ENCODE measurements around the gene PSMB3. TPM values are rescaled to one million over a fixed set of nuclear protein-coding genes. Genes with fewer than 3 reads are reported as not detected.
"Not testable (repeated sequence)": the region's sequence is repeated elsewhere in the genome, so short reads cannot be mapped to it uniquely, and the experiment has no call there.

The PSMB3 gene
- total RNA-seq, 1 donor from 2014 or later: 358 TPM

GRCh38 chr17:38724337-38724988 lies 28.1 kb upstream of the PSMB3 start:
- peak; percentile 55 for DNase-seq
- Mint-ChIP-seq H3K27ac (no peak overlapping the region), H3K27me3 (no peaks in the 10 kb centered on the region), H3K36me3 (ENCODE audit: low read depth) (peaks cover 53% of the 10 kb centered on the region), H3K4me1 (peaks cover 46% of the 10 kb centered on the region), H3K9me3 (no peaks in the 10 kb centered on the region), H3K4me3 (no peak overlapping the region)
- intact Hi-C loops (cut with micrococcal nuclease): no loop called here

- Mint-ChIP-seq H3K36me3 (ENCODE audit: low read depth) (peaks cover 51% of the 10 kb centered on the region), H3K4me3 (no peak overlapping the region), H3K27ac (no peak overlapping the region)
Observed at GRCh38 chr17:38725066-38725465, 27.5 kb upstream of the PSMB3 start.

DNA sequence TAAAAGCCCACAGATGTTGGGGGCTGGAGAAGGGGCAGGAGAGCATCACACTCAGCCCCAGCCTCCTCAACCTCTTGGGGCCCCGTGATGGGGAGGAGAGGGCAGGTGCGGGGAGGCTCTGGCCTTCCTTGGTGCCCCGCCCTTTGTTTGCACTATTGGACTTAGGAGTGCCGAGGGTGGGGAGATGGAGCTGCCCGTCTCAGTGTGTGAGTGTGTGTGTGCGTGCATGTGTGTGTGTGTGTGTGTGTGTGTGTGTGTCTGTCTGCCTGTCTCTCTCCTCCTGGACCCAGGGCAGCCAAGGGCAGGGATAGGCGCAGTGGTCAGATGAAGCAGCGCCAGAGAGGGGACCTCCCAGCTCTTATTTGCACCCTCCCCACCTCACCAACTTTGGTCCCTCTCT lies 26.4 kb upstream of the PSMB3 start:
- H3K9me3 Mint-ChIP-seq; DNase-seq; H3K27me3 Mint-ChIP-seq; H3K4me3 Mint-ChIP-seq; intact Hi-C loops (cut with micrococcal nuclease): not testable (repeated sequence)
- Mint-ChIP-seq H3K27ac (peak overlapping the region; percentile 70), H3K36me3 (ENCODE audit: low read depth) (peaks cover 48% of the 10 kb centered on the region), H3K4me1 (peaks cover 50% of the 10 kb centered on the region)

More at GRCh38 chr17:38725066-38725465, 27.5 kb upstream of the PSMB3 start:
- DNase-seq: no peak
- peaks cover 47% of the 10 kb centered on the region for H3K4me1 Mint-ChIP-seq
- intact Hi-C loops (cut with micrococcal nuclease): no loop called here
- H3K27me3 Mint-ChIP-seq: no peaks in the 10 kb centered on the region
- no peaks in the 10 kb centered on the region for H3K9me3 Mint-ChIP-seq

DNA sequence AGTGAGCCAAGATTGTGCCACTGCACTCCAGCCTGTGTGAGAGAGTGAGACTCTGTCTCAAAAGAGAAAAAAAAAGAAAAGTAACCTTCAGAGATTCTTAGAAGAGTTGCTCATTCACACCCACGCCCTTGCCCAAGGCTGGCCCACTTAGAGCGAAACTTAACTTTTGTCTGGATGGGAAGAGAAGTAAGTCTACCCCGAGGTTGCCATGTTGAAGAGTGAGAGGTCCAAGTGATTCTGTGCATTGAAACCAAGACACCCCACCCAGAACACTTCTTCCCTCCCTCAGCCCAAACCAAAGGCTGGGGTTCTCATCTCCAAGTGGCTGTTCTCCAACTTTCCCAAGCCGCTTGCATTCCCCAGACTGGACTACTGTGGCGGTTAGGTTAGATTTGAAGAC lies 24.8 kb upstream of the PSMB3 start:
- intact Hi-C loops (cut with micrococcal nuclease): loop anchor here (1.0 kb wide), 1 partner anchor 26 kb away; no protein-coding TSS in a partner anchor
- Mint-ChIP-seq H3K4me1 (peaks cover 60% of the 10 kb centered on the region), H3K4me3 (peak overlapping the region; percentile 79)

DNA sequence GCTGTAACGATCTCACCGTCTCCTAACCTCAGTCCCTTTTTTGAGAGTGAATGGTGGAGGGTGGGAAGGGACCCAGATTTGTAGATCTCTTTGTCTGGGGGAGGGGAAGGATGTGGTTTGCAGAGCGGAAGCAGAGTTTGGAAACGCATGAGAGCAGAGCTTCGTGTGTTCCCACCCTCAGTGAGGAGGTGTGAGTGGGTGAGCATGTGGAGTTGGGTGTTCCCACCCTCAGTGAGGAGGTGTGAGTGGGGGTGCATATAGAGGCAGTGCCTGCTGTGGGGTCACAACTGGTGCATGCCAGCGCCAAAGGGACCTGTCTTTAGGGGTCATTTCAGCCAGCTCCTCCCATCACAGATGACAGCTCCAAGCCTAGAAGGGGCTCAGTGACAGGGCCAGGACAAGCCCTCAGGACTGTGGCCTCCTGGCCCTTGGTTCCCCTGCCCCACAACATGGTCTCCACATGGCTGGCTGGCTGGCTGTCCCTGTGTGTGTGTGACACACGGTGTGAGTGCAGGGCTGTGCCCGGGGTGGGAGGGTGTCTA lies 24.2 kb upstream of the PSMB3 start:
- peak; percentile 92 for DNase-seq
- intact Hi-C loops (cut with micrococcal nuclease): loop anchor here (1.0 kb wide), 1 partner anchor 27 kb away; no protein-coding TSS in a partner anchor
- Mint-ChIP-seq H3K27ac (peak overlapping the region; percentile 95), H3K4me1 (peaks cover 62% of the 10 kb centered on the region), H3K4me3 (peak overlapping the region; percentile 79), H3K9me3 (no peaks in the 10 kb centered on the region), H3K27me3 (no peaks in the 10 kb centered on the region), H3K36me3 (ENCODE audit: low read depth) (peaks cover 49% of the 10 kb centered on the region)

More for the DNA sequence above, 24.8 kb upstream of the PSMB3 start:
- H3K36me3 Mint-ChIP-seq (ENCODE audit: low read depth): peaks cover 50% of the 10 kb centered on the region
- H3K27ac Mint-ChIP-seq: peak overlapping the region; percentile 95
- H3K9me3 Mint-ChIP-seq: no peaks in the 10 kb centered on the region
- H3K27me3 Mint-ChIP-seq: no peaks in the 10 kb centered on the region
- DNase-seq: peak; percentile 84

- Mint-ChIP-seq H3K9me3 (no peaks in the 10 kb centered on the region), H3K4me1 (peaks cover 69% of the 10 kb centered on the region), H3K27me3 (no peaks in the 10 kb centered on the region), H3K4me3 (peak overlapping the region; percentile 79), H3K27ac (peak overlapping the region; percentile 95), H3K36me3 (ENCODE audit: low read depth) (peaks cover 43% of the 10 kb centered on the region)
- intact Hi-C loops (cut with micrococcal nuclease): no loop called here
- no peak for DNase-seq
Observed at GRCh38 chr17:38729368-38729885, 23.1 kb upstream of the PSMB3 start.

DNA sequence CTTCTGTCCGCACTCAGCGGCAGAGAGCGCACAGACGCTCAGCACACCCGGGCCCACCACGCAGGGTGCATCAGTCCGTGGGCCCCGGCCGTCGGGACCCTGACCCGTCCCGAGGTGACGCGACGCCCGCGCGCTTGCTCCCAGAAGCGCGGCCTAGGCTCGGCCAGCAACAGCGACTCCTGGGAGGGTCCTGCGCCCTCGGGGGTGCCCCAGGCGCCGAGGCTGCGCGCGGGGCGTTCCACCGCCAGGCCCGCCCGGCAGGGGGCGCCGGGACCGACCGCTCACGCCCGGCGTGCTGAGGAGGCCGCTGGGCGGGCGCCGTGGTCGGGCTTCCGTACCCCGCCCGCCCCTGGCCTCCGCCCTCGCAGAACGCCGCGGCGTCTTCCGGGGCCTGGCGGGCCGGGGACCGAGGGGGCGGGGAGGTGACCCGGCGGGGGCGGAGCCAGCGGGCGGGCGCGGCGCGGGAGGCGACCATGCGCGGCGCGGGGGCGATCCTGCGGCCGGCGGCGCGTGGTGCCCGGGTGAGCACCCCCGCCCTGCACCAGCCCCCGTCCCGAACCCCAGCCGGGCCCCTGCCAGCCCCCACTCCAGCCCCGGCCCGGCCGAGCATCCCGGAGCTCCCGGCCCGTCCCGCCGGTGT lies 22.5 kb upstream of the PSMB3 start, which contains the start of gene CISD3:
TSS of gene CISD3 (plus strand) at position 456 of the 640 bp plus-strand sequence. CDS start at position 474, 18 bp downstream.
- H3K27me3 Mint-ChIP-seq: no peaks in the 10 kb centered on the region
- H3K4me3 Mint-ChIP-seq: peak within 1 kb of the TSS; percentile 93
- peaks cover 41% of the 10 kb centered on the region for H3K36me3 Mint-ChIP-seq (ENCODE audit: low read depth)
- no peaks in the 10 kb centered on the region for H3K9me3 Mint-ChIP-seq
- H3K27ac Mint-ChIP-seq: peak within 1 kb of the TSS; percentile 95
- H3K4me1 Mint-ChIP-seq: peaks cover 72% of the 10 kb centered on the region
- intact Hi-C loops (cut with micrococcal nuclease): loop anchor here (1.0 to 10.0 kb wide), 3 partner anchors 21 to 175 kb away; no protein-coding TSS in a partner anchor
- DNase-seq: peak; percentile 97

DNA sequence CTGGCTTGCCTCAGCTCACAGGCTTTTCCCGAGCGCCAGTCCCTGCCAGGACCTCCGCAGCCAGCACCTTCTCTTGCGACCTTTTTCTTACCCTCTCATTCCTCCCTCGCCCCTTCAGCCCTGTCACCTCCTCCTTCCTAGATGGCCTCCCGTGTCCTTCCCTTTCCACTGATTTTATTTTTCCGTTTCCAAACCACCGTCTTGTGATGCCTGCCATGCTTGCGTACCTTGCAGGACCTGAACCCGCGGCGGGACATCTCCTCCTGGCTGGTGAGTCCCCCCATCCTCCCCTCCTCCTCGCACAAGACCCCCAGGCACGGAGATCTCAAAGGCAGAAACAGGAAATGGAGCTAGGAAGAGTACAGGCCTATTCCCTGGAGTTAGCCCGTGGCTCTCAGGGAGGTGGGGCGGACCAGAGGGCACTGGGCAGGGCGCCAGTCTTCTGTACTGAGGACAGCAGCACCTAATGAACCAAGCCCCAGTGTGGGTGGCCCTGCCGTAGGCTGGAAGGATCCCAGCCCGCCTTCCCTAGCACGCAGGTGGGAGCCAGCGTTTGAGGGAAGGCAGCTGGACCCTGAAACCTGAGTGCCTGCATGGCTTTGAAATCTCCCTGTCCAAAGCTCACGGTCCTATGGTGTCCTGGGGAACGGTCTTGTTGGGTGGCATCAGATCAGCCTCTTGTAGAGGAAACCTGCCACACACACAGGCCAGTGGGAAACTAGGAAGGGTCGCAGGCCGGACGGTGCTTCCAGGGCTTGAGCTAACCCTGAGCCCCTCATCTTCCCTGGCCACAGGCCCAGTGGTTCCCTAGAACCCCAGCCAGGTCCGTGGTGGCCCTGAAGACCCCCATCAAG lies 21.8 kb upstream of the PSMB3 start:
- no peak for DNase-seq
- Mint-ChIP-seq H3K9me3 (no peaks in the 10 kb centered on the region), H3K4me1 (peaks cover 73% of the 10 kb centered on the region)

GRCh38 chr17:38731526-38732294 lies 20.8 kb upstream of the PSMB3 start:
- peaks cover 68% of the 10 kb centered on the region for H3K4me1 Mint-ChIP-seq
- intact Hi-C loops (cut with micrococcal nuclease): loop anchor here (10.0 kb wide), 1 partner anchor 177 kb away; no protein-coding TSS in a partner anchor
- peak overlapping the region; percentile 93 for H3K4me3 Mint-ChIP-seq
- H3K27ac Mint-ChIP-seq: peak overlapping the region; percentile 9
- DNase-seq: no peak
- H3K27me3 Mint-ChIP-seq: no peaks in the 10 kb centered on the region
- H3K9me3 Mint-ChIP-seq: no peaks in the 10 kb centered on the region
- H3K36me3 Mint-ChIP-seq (ENCODE audit: low read depth): peaks cover 31% of the 10 kb centered on the region

More for the DNA sequence above, 21.8 kb upstream of the PSMB3 start:
- intact Hi-C loops (cut with micrococcal nuclease): loop anchor here (1.0 to 10.0 kb wide), 3 partner anchors 21 to 176 kb away; no protein-coding TSS in a partner anchor
- Mint-ChIP-seq H3K27ac (peak overlapping the region; percentile 91), H3K36me3 (ENCODE audit: low read depth) (peaks cover 35% of the 10 kb centered on the region), H3K4me3 (peak overlapping the region; percentile 93), H3K27me3 (no peaks in the 10 kb centered on the region)

DNA sequence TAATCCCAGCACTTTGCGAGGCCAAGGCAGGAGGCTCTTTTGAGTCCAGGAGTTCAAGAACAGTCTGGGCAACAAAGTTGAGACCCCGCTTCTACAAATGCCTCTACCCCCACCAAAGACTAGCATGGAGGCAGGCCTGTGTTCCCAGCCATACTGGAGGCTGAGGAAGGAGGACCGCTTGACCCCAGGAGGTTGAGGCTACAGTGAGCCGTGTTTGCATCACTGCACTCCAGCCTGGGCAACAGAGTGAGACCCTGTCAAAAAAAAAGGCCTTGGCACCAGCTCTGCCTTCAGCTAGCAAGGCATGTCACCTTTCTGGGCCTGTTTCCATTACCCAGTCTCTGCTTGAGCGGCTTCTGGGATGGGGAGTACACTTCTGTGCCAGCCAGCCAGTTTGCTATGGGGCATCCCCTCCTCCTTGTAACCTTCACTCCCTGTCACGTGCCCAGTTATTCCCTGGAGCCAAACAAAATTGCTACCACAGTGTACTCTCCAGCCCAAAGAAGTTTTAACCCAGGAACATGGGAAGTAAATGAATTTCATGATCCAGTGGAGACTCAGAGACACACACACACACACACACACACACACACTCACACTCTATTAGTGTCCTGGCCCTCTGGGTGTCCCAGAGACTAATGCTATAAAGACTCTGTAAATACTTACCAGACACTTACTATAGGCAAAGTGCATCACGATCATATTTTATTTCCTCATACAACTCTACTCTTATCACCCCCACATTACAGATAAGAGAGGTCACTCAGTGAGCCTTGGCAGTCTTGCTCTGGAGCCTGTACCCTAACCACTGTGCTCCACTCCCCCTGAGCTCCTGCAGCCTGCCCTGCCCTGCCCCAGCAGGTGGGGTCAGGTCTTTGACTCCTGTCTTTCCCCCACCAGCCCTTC lies 19.9 kb upstream of the PSMB3 start:
- H3K4me1 Mint-ChIP-seq: peaks cover 63% of the 10 kb centered on the region
- H3K4me3 Mint-ChIP-seq: peak overlapping the region; percentile 93
- no peaks in the 10 kb centered on the region for H3K27me3 Mint-ChIP-seq
- intact Hi-C loops (cut with micrococcal nuclease): loop anchor here (10.0 kb wide), 1 partner anchor 178 kb away; no protein-coding TSS in a partner anchor
- peak overlapping the region; percentile 73 for H3K27ac Mint-ChIP-seq
- H3K9me3 Mint-ChIP-seq: no peaks in the 10 kb centered on the region
- no peak for DNase-seq
- H3K36me3 Mint-ChIP-seq (ENCODE audit: low read depth): peaks cover 28% of the 10 kb centered on the region

- no peak for DNase-seq
- Mint-ChIP-seq H3K4me1 (peaks cover 54% of the 10 kb centered on the region), H3K4me3 (peak overlapping the region; percentile 46), H3K36me3 (ENCODE audit: low read depth) (peaks cover 21% of the 10 kb centered on the region), H3K9me3 (no peaks in the 10 kb centered on the region), H3K27me3 (no peaks in the 10 kb centered on the region), H3K27ac (peak overlapping the region; percentile 83)
- intact Hi-C loops (cut with micrococcal nuclease): loop anchor here (10.0 kb wide), 1 partner anchor 179 kb away; no protein-coding TSS in a partner anchor
Observed at GRCh38 chr17:38733282-38733981, 19.1 kb upstream of the PSMB3 start.

All from activated CD4-positive, alpha-beta T cell treated with anti-CD3 and anti-CD28 coated beads, Interleukin-2, amount 10 ng/mL, durations not matched to agents 24 days and 14 days (primary cell).